Neural crest cell (in vitro differentiated cells): ENCODE data around the gene MYCBPAP. TPM values are rescaled to one million over a fixed set of nuclear protein-coding genes. Genes with fewer than 3 reads are reported as not detected.

Experiments
- DNase-seq: peaks from one replicate; pipeline ENCODE4 v3.0.0; 2021; ENCODE audit warnings: low read depth, mixed read lengths, low spot score
- H3K27ac Mint-ChIP-seq: one replicate; pipeline ENCODE4 v1.8.0; 2021; ENCODE audit warnings: mild to moderate bottlenecking, mixed read lengths; ENCODE audit not compliant: unreplicated experiment
- H3K27me3 Mint-ChIP-seq: 2 replicates; pipeline ENCODE4 v1.8.0; 2021; ENCODE audit warnings: low read depth, mild to moderate bottlenecking, mixed read lengths
- H3K36me3 Mint-ChIP-seq: 2 replicates; pipeline ENCODE4 v1.8.0; 2021; ENCODE audit warnings: low read depth, mild to moderate bottlenecking, mixed read lengths
- H3K4me1 Mint-ChIP-seq: 2 replicates; pipeline ENCODE4 v1.8.0; 2021; ENCODE audit warnings: mixed read lengths
- H3K4me3 Mint-ChIP-seq: one replicate; pipeline ENCODE4 v1.8.0; 2021; ENCODE audit warnings: mild to moderate bottlenecking, mixed read lengths
- H3K9me3 Mint-ChIP-seq: 2 replicates; pipeline ENCODE4 v1.8.0; 2021; ENCODE audit warnings: mixed read lengths
- total RNA-seq: library from RNA; stranded (reverse); gene quantifications from 2 replicates; pipeline ENCODE4 v1.2.1, GENCODE V29; 2021
- TF ChIP-seq, protein P1 (sequence below): fragments of 200-600 bp; sonication (generic); conservative IDR thresholded peaks from 2 replicates; pipeline ENCODE4 v1.5.0; 2021; ENCODE audit warnings: antibody characterized with exemption, mild to moderate bottlenecking

MYCBPAP gene
- total RNA-seq, 1 donor from 2014 or later = 1.2 TPM

- H3K36me3 Mint-ChIP-seq = no peaks in the 10 kb centered on the region
- peaks cover 5% of the 10 kb centered on the region for H3K27me3 Mint-ChIP-seq
- TF ChIP-seq, protein P1, sequence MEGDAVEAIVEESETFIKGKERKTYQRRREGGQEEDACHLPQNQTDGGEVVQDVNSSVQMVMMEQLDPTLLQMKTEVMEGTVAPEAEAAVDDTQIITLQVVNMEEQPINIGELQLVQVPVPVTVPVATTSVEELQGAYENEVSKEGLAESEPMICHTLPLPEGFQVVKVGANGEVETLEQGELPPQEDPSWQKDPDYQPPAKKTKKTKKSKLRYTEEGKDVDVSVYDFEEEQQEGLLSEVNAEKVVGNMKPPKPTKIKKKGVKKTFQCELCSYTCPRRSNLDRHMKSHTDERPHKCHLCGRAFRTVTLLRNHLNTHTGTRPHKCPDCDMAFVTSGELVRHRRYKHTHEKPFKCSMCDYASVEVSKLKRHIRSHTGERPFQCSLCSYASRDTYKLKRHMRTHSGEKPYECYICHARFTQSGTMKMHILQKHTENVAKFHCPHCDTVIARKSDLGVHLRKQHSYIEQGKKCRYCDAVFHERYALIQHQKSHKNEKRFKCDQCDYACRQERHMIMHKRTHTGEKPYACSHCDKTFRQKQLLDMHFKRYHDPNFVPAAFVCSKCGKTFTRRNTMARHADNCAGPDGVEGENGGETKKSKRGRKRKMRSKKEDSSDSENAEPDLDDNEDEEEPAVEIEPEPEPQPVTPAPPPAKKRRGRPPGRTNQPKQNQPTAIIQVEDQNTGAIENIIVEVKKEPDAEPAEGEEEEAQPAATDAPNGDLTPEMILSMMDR = peak; percentile 91
- peak within 1 kb of the TSS; percentile 93 for H3K4me3 Mint-ChIP-seq
- H3K9me3 Mint-ChIP-seq = no peaks in the 10 kb centered on the region
- peak; percentile 77 for DNase-seq
- peak within 1 kb of the TSS; percentile 94 for H3K27ac Mint-ChIP-seq
- H3K4me1 Mint-ChIP-seq = peaks cover 23% of the 10 kb centered on the region
Measured at GRCh38 chr17:50478391-50479381, 29.6 kb upstream of the MYCBPAP start, which contains the start of gene RSAD1. Gene RSAD1, plus strand, starts transcription at chr17:50478860. Its CDS starts 25 bp downstream, at chr17:50478885.

DNA sequence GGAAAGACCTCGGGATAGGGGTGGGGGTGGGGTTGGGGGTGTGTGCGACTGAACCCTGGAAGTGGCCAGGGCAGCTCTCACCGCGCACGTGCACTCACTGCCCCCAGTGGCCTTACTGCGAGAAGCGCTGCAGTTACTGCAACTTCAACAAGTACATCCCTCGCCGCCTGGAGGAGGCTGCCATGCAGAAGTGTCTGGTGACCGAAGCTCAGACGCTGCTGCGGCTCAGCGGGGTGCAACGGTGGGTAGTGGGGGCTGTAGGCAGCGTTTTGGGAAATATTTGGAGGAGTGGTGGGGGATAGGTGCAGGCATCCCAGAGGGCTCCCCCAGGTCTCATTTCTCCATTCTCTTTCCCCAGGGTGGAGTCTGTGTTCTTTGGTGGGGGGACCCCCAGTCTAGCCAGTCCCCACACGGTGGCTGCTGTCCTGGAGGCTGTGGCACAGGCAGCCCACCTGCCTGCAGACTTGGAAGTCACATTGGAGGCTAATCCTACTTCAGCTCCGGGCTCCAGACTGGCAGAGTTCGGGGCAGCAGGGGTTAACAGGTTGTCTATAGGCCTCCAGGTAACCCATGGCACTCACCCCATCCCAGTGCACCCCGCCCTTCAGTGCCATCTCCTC is 28.6 kb upstream of the MYCBPAP start:
- Mint-ChIP-seq H3K9me3 (no peaks in the 10 kb centered on the region), H3K27me3 (peaks cover 5% of the 10 kb centered on the region)

DNA sequence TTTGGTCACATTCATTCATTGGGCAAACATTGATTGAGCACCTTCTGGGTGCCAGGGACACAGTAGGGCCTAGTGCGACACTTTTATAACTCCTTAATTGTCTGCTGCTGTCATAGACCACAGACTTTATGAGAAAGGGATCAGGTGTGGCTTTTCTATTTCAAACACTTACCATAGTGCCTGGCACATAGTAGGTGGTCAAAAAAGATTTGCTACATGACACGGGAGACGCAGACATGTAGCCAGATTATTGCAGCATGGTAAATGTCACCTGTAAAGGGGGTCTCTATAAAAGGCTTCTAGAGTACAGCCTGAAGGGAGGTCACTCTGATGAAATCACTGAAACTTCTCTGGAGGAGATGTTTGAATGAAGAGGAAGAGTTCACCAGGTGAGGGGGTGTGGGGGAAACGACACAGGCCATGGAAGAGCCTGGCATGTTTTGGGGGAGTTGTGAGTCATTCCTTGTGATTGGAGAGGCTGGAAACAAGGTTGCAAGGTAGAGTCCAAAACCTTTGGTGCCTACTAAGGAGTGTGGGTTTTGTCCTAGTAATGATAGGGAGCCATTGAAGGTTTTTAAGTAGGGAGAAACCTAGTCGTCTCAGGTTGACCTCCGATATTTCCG is 28.0 kb upstream of the MYCBPAP start:
- H3K4me3 Mint-ChIP-seq = peak overlapping the region; percentile 93
- peaks cover 5% of the 10 kb centered on the region for H3K27me3 Mint-ChIP-seq
- no peak overlapping the region for H3K27ac Mint-ChIP-seq
- peaks cover 23% of the 10 kb centered on the region for H3K4me1 Mint-ChIP-seq
- TF ChIP-seq, protein P1 = no peak
- H3K9me3 Mint-ChIP-seq = no peaks in the 10 kb centered on the region
- H3K36me3 Mint-ChIP-seq = no peaks in the 10 kb centered on the region
- no peak for DNase-seq

More for the DNA sequence above, 28.6 kb upstream of the MYCBPAP start:
- Mint-ChIP-seq H3K27ac (peak overlapping the region; percentile 92), H3K36me3 (no peaks in the 10 kb centered on the region), H3K4me1 (peaks cover 23% of the 10 kb centered on the region), H3K4me3 (peak overlapping the region; percentile 93)
- TF ChIP-seq, protein P1 = peak; percentile 73
- peak; percentile 75 for DNase-seq

DNA sequence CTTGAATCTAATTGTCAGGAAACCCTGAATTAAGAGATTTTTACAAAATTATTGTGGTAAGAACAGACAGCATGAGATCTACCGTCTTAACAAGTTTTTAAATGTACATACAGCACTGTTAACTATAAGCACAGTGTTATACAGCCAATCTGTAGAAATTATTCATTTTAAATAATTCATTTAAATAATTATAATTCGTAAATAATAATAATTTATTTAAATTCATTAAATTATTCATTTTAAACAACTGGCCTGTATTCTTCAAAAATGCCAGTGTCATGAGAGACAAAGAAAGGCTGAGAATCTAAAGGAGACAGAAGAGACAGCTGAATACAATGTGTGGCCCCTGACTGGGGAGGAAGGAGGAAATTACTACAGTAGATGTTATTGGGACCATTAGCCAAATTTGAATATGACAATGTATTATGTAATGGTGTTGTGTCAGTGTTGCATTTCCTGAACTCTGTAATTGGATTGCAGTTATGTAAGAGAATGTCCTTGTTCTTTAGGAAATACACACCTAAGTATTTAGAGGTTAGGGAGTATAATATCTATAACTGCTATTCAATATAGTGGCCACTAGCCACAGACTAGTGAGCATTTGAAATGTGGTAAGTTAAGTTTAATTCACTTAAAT is 27.3 kb upstream of the MYCBPAP start:
- Mint-ChIP-seq H3K4me1 (peaks cover 23% of the 10 kb centered on the region), H3K9me3 (no peaks in the 10 kb centered on the region), H3K27ac (no peak overlapping the region), H3K4me3 (no peak overlapping the region), H3K27me3 (peaks cover 5% of the 10 kb centered on the region), H3K36me3 (no peaks in the 10 kb centered on the region)
- TF ChIP-seq, protein P1 = no peak
- no peak for DNase-seq

DNA sequence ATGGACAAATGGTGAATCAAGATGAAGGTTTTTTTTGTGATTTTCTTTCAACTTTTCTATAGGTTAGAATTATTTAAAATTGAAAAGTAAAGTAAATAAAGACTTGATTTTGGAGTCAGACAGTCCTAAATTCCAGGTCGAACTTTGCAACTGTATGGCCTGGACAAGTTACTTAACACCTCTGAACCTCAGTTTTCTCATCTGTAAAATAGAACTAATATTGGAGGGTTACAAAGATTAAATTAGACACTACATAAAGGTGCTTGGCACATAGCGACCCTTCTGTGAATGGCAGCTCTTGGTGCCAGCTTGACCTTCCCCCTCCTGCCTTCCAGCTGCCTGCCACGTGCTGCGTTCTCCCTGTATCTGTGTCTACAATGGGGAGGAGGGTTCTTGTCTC is 26.6 kb upstream of the MYCBPAP start:
- no peak overlapping the region for H3K27ac Mint-ChIP-seq
- H3K27me3 Mint-ChIP-seq = peaks cover 5% of the 10 kb centered on the region
- H3K4me1 Mint-ChIP-seq = peaks cover 23% of the 10 kb centered on the region
- no peaks in the 10 kb centered on the region for H3K9me3 Mint-ChIP-seq
- no peak for DNase-seq
- H3K4me3 Mint-ChIP-seq = no peak overlapping the region
- no peaks in the 10 kb centered on the region for H3K36me3 Mint-ChIP-seq
- TF ChIP-seq, protein P1 = no peak
